Mucosa of descending colon (tissue), 3 donors: Measurements from ENCODE around the gene LOXHD1. TPM values are rescaled to one million over a fixed set of nuclear protein-coding genes. Genes with fewer than 3 reads are reported as not detected.

Experiments
- ATAC-seq: fragments of 200-7000 bp; cut with Tn5 transposase; one replicate; pipeline ENCODE4 v1.9.1; 2020; ENCODE audit warnings: mild to moderate bottlenecking, moderate library complexity
- DNase-seq, 3 donors: peaks; one replicate each; pipeline ENCODE4 v3.0.0-alpha.2; 2020
- H3K36me3 ChIP-seq: fragments of 200-600 bp; one replicate; pipeline ENCODE4 v1.8.0; 2021; ENCODE audit warnings: low read depth, mild to moderate bottlenecking
- H3K4me1 ChIP-seq: fragments of 200-600 bp; one replicate; pipeline ENCODE4 v1.8.0; 2021; ENCODE audit warnings: low read depth, mild to moderate bottlenecking
- H3K4me3 ChIP-seq: fragments of 200-600 bp; one replicate; pipeline ENCODE4 v1.8.0; 2021; ENCODE audit warnings: mild to moderate bottlenecking
- H3K9me3 ChIP-seq: fragments of 200-600 bp; one replicate; pipeline ENCODE4 v1.8.0; 2021; ENCODE audit warnings: mild to moderate bottlenecking
- intact Hi-C, 2 donors: fragments of 100-400 bp; cut with DNase I in 1 of 2; cut with micrococcal nuclease in 1 of 2; formaldehyde crosslinking; loops; one replicate each; pipeline versions ENCODE4 v1.11.0 to v1.11.1; 2022; cut with DNase I, micrococcal nuclease
- long read RNA-seq, 2 donors: library from polyadenylated mRNA; unstranded; transcript quantifications; one replicate each; pipeline ENCODE4 v2.0.0, GENCODE V29; 2019 to 2021
- total RNA-seq, 3 donors: library from RNA; stranded (reverse); fragmentation: NEBNext Ultra II Directional in 2 of 3; extraction: Animal tissue kit (Norgen Biotek cat#: 25700) in 2 of 3; gene quantifications; one replicate each; pipeline versions ENCODE4 v1.2.1 to v1.2.4, GENCODE V29; 2021 to 2023
- TF ChIP-seq, protein P1 (sequence below): fragments of 200-600 bp; IDR thresholded peaks from one replicate; pipeline ENCODE4 v1.8.0; 2022; ENCODE audit warnings: antibody characterized with exemption, mild to moderate bottlenecking
- donor health status: DM: no; HTN: no; CAD: no; lungs with moderate emphysema.
- donor health status: DM: no; HTN: no; CAD: no.
- donor health status: DM: no; HTN: yes; CAD: no.

The LOXHD1 gene, protein sequence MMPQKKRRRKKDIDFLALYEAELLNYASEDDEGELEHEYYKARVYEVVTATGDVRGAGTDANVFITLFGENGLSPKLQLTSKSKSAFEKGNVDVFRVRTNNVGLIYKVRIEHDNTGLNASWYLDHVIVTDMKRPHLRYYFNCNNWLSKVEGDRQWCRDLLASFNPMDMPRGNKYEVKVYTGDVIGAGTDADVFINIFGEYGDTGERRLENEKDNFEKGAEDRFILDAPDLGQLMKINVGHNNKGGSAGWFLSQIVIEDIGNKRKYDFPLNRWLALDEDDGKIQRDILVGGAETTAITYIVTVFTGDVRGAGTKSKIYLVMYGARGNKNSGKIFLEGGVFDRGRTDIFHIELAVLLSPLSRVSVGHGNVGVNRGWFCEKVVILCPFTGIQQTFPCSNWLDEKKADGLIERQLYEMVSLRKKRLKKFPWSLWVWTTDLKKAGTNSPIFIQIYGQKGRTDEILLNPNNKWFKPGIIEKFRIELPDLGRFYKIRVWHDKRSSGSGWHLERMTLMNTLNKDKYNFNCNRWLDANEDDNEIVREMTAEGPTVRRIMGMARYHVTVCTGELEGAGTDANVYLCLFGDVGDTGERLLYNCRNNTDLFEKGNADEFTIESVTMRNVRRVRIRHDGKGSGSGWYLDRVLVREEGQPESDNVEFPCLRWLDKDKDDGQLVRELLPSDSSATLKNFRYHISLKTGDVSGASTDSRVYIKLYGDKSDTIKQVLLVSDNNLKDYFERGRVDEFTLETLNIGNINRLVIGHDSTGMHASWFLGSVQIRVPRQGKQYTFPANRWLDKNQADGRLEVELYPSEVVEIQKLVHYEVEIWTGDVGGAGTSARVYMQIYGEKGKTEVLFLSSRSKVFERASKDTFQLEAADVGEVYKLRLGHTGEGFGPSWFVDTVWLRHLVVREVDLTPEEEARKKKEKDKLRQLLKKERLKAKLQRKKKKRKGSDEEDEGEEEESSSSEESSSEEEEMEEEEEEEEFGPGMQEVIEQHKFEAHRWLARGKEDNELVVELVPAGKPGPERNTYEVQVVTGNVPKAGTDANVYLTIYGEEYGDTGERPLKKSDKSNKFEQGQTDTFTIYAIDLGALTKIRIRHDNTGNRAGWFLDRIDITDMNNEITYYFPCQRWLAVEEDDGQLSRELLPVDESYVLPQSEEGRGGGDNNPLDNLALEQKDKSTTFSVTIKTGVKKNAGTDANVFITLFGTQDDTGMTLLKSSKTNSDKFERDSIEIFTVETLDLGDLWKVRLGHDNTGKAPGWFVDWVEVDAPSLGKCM (N-terminal part only)
- under 1 TPM in 1 of 3 donors, not detected in 2; 0.06 TPM for total RNA-seq
- long read RNA-seq, donor 1 = 0 reads
- long read RNA-seq, donor 2 = 0 reads

- DNase-seq = no peak
- H3K36me3 ChIP-seq = no peaks in the 10 kb centered on the region
- no peaks in the 10 kb centered on the region for H3K4me1 ChIP-seq
- intact Hi-C loops = loop anchor here (5.0 kb wide), 3 partner anchors 375 to 510 kb away; a partner anchor contains a TSS
- no peak for ATAC-seq
- TF ChIP-seq, protein P1, sequence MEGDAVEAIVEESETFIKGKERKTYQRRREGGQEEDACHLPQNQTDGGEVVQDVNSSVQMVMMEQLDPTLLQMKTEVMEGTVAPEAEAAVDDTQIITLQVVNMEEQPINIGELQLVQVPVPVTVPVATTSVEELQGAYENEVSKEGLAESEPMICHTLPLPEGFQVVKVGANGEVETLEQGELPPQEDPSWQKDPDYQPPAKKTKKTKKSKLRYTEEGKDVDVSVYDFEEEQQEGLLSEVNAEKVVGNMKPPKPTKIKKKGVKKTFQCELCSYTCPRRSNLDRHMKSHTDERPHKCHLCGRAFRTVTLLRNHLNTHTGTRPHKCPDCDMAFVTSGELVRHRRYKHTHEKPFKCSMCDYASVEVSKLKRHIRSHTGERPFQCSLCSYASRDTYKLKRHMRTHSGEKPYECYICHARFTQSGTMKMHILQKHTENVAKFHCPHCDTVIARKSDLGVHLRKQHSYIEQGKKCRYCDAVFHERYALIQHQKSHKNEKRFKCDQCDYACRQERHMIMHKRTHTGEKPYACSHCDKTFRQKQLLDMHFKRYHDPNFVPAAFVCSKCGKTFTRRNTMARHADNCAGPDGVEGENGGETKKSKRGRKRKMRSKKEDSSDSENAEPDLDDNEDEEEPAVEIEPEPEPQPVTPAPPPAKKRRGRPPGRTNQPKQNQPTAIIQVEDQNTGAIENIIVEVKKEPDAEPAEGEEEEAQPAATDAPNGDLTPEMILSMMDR = no peak
- no peak within 1 kb of the TSS for H3K4me3 ChIP-seq
- no peaks in the 10 kb centered on the region for H3K9me3 ChIP-seq
Measured at GRCh38 chr18:46657115-46657955, at the start of gene LOXHD1. Gene LOXHD1 (minus strand): TSS chr18:46657220. CDS start chr18:46657033, 187 bp downstream.

DNA sequence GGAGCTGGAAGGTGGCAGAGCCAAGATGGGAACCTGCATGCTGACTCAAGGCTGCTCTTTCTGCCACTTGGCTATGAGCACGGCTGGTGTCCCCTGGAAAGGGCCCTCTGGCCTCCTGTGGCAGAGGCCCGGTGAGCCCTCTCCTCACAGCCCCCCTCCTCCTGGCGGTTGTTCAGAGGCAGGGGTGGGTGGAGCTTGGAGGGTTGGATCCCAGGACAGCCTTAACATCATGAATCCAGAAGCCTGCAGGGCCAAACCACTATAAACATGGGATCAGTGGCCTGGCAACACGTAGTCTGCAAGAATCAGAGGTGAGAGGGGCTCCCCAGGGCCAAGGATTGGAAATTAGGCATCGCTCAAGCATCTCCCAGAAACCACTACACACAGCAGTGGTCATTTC, 48.5 kb upstream of the LOXHD1 start:
- DNase-seq = no peak
- H3K36me3 ChIP-seq = no peaks in the 10 kb centered on the region
- H3K4me1 ChIP-seq = no peaks in the 10 kb centered on the region
- no peak for ATAC-seq
- TF ChIP-seq, protein P1 = no peak
- intact Hi-C loops = no loop called here
- H3K4me3 ChIP-seq = no peak overlapping the region
- no peaks in the 10 kb centered on the region for H3K9me3 ChIP-seq

GRCh38 chr18:46704816-46705215, 47.8 kb upstream of the LOXHD1 start:
- no peaks in the 10 kb centered on the region for H3K9me3 ChIP-seq
- H3K4me3 ChIP-seq = no peak overlapping the region
- H3K36me3 ChIP-seq = no peaks in the 10 kb centered on the region
- intact Hi-C loops = no loop called here
- no peaks in the 10 kb centered on the region for H3K4me1 ChIP-seq
- DNase-seq (no peak), ATAC-seq (no peak)
- TF ChIP-seq, protein P1 = no peak

DNA sequence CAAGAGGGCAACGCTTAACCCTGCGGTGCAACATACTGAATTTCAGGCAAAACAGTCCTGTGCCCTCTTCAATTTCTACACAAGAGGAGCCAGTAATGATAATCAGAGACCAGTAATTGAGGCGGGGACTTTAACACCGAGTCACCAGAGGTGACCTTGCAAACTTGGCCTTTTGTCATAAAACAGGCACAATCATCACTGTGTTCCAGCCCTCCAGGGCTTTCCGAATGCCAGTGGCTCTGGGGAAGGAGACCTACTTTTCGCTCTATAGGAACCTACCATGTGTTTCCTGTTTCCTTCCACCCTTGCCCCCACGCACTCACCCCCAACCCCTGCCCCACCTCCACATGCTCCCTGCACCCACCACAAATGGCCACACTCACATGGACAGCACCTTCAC, 47.2 kb upstream of the LOXHD1 start:
- TF ChIP-seq, protein P1 = no peak
- DNase-seq (no peak), ATAC-seq (no peak)
- no peaks in the 10 kb centered on the region for H3K4me1 ChIP-seq
- no peak overlapping the region for H3K4me3 ChIP-seq
- no peaks in the 10 kb centered on the region for H3K36me3 ChIP-seq
- intact Hi-C loops = no loop called here
- H3K9me3 ChIP-seq = no peaks in the 10 kb centered on the region
